Femur (tissue), 1 donor: ENCODE measurements around the gene GIMAP1.
"Not testable (repeated sequence)": the region's sequence is repeated elsewhere in the genome, so short reads cannot be mapped to it uniquely, and the experiment has no call there.

Experiments
- DNase-seq: peaks from one replicate; pipeline ENCODE4 v3.0.0-alpha.2; 2017

GIMAP1 gene

DNA sequence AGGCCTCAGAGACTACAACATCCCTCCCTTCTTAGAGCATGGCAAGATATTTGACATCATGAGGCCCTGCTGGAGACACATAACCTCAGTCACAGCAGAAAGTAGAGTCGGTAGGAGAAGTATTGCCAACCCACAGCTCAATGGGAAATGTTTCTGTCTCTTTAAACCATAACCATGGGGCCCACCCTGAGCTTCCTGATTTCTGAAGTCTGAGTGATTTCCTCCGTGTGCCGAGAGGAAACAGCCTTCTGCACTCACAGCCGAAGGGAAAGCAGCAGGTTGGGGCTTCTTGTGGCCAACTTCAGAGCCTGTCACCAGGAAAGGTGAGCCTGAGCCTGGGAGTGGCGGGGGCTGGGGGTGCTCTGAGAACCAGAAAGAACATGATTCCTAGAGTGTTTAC lies at the start of gene GIMAP1:
Gene GIMAP1 (plus strand): TSS at position 246 of the 400 bp plus-strand sequence. CDS start 2,435 bp downstream, outside the sequence.
- DNase-seq: peak; percentile 38

DNA sequence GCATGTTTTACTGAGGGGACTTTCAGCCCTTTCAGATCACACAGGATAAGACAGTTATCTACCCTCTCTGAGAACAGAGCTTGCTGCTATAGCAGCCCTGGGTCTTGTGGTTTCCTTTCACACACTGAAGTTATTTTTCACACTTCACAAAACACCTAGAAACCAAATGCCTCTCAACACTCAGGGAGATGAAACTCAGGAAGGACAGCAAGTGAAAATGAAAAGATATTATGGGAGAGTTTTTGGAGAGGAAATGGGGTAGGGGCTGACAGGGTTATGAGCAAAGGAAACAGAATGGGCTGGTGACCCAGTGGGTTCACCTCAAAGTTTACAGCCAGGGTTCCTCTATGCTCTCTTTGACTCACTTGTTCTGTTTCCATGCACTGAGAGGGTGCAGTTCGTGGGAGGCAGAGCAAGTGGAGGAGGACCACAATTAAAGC lies 47.9 kb upstream of the GIMAP1 start:
- no peak for DNase-seq

DNA sequence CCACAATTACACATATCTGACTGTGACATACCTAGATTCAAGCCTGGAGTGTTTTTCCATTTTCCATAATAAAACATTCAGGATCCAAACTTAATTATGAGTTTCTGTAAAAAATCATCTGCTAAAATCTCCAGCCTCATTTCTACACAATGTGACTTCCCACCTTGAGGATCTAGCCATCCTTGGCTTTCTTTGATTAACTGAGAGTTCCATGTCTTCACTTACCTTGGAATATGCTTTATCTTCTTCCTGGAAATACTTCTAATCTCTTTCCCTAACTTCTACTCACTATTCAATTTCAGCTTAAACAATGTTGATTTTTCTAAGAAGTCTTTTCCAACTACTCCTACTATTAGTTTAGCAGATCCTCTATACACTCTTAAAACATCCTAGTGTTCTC lies 47.4 kb upstream of the GIMAP1 start:
- no peak for DNase-seq

DNA sequence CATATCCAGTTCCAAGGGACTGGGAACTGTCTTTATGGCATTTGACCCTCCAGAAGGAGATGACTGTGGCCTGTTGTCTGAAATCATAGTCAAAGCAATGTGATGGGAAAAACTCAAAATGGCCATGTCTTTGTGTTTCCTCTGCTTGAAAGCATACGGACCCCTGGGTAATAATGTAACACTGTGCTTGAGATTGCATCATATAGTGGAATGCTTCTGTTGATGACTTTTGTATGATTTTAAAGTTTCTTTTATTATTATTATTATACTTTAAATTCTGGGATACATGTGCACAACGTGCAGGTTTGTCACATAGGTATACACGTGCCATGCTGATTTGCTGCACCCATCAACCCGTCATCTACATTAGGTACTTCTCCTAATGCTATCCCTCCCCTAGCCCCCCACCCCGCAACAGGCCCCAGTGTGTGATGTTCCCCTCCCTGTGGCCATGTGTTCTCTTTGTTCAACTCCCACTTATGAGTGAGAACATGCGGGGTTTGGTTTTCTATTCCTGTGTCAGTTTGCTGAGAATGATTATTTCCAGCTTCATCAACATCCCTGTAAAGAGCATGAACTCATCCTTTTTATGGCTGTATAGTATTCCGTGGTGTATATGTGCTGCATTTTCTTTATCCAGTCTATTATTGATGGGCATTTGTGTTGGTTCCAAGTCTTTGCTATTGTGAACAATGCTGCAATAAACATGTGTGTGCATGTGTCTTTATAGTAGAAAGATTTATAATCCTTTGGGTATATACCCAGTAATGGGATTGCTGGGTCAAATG lies 44.4 kb upstream of the GIMAP1 start:
- DNase-seq: not testable (repeated sequence)

DNA sequence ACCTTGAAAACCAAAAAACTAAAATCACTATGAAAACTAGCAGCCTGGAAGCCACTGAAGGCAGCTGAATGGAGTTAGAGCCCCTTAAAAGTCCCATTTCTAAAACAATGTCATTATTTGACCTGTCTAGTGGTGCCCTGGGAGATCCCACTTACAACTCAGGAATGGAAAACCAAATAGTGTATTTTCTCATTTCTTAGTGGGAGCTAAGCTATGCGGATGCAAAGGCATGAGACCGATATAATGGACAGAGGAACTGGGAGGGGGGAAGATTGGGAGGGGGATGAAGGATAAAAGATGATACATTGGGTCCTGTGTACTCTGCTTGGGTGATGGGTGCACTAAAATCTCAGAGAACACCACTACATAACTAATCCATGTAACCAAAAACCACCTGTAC lies 40.7 kb upstream of the GIMAP1 start:
- DNase-seq: no peak

DNA sequence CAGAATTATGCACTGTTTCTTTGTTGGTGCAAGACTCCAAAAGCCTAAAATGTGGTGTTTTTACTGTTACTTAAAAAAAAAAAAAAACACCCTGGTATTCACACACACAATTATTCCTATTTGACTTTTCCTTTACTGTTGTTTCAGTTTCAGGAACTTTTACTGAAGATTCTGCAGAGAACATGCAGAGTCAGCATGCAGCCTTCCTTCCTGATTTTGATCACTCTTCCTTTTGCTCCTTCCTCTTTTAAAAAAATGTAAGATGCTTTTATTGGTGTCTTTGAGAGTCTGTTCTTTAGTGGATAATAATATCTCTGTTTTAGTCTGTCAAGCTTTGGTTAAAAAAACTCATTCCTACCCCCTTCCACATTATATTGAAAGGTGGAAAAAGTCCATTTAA lies 40.1 kb upstream of the GIMAP1 start:
- DNase-seq: not testable (repeated sequence)

DNA sequence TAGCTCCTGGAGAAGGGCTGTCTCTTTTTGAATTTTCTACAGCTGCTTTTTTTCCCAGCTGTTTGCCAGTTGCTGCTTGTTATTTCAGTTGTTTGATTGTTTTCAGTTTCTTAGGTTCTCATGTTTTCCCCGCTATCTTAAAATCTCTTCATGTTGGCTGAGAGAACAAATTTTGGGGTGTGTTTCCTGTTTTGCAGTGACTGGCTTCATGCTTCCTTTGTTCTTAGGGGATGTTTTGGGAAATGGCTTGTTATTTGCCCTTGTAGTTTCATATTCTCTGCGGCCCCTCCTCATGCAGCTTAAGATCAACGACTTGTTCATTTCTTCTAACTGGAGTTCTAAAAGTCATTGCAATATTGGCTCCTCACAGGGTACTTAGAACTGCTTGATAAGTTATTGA lies 39.6 kb upstream of the GIMAP1 start:
- not testable (repeated sequence) for DNase-seq

DNA sequence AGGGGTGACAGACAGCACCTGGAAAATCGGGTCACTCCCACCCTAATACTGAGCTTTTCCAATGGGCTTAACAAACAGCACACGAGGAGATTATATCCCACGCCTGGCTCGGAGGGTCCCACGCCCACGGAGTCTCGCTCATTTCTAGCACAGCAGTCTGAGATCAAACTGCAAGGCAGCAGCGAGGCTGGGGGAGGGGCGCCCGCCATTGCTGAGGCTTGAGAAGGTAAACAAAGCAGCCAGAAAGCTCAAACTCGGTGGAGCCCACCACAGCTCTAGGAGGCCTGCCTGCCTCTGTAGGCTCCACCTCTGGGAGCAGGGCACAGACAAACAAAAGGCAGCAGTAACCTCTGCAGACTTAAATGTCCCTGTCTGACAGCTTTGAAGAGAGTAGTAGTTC lies 37.8 kb upstream of the GIMAP1 start:
- not testable (repeated sequence) for DNase-seq

DNA sequence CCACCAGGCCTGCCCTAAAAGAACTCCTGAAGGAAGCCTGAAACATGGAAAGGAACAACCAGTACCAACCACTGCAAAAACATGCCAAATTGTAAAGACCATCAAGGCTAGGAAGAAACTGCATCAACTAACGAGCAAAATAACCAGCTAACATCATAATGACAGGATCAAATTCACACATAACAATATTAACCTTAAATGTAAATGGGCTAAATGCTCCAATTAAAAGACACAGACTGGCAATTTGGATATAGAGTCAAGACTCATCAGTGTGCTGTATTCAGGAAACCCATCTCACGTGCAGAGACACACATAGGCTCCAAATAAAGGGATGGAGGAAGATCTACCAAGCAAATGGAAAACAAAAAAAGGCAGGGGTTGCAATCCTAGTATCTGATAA lies 36.0 kb upstream of the GIMAP1 start:
- DNase-seq: not testable (repeated sequence)

DNA sequence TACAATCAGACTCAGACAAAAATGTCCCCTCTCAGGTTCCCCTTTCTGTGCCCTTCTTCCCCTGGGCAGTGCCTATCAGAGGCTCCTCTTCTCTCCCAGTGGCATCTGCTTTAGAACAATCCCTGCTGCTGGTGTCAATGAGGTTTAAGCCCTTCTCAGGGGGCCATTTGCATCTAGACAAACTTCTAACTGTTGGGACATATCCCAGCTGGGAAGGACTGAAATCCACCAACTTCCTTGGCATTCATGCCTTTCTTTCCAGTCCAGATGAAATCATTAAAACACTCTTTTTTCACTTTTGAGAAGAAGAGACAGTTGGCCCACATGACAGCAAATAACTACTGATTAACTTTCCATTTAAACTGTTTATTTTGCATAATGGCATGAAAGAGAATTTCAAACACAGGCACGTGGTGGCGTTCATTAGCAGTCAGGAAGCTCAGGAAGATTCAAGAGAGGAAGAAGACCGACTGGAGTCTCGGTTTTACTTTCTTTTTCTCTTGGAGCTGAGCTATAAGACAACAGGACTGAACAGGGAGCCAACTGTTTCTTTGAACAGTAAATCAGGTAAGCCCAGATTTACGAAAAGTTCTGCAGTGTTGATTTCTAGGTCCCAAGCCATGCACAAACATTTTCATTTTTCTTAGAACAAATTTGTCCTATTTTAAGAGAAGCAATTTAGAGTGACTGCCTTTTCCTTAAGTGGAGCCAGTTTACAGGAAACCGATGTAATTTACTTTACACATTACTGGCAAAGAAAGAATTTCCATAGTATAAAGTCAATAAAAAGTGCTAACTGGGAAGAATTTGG lies 31.0 kb upstream of the GIMAP1 start, which contains the start of gene GIMAP2:
Gene GIMAP2 (plus strand): TSS at position 488 of the 811 bp plus-strand sequence. CDS start 1,354 bp downstream, outside the sequence.
- DNase-seq: no peak

DNA sequence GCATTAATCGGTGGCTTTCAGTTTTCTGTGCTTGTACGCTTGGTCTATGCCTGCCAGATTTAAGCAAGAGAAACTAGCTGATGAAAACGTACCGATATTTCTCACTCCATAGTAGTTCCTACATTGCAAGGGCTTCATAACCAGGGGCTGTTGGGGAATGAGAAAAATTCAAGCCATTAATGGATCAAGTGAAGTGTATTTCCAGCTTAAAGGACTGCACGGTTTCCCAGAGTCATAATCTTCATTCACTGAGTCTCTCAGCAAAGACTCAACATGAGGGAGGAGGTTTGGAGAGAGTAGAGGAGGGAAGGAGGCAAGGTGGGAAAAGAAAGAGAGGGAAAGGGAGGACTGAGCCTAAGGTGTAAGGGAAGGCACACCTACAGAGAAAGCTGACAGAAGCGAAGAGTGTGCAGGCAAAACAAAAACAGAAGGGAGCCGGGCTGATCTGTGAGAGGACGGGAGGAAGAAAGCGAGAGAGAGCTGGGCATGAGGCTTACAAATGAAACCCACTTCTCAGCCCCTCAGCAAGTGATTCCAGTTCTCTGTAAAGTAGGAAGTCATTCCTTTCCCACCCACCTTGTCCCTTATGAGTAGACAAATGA lies 30.3 kb upstream of the GIMAP1 start:
- no peak for DNase-seq

DNA sequence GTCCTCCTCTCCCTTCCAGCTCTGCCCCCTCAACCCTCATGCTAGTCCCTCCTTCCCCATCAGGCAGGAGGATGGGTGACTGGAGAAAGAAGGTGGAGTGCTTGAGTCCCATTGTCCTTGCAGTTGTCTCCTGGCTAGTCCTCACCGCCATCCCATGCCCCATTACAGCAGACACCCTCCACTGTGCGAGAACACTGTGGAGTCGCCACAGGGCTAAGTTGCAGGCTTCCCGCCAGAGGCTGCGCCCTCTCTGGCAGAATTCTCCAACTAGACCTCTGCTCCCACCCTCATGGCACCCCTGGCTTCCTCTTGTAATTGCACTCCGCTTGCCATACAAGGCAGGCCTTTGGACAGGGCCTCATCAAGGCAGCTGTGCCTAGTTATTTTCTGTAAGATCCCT lies 27.8 kb upstream of the GIMAP1 start:
- no peak for DNase-seq

DNA sequence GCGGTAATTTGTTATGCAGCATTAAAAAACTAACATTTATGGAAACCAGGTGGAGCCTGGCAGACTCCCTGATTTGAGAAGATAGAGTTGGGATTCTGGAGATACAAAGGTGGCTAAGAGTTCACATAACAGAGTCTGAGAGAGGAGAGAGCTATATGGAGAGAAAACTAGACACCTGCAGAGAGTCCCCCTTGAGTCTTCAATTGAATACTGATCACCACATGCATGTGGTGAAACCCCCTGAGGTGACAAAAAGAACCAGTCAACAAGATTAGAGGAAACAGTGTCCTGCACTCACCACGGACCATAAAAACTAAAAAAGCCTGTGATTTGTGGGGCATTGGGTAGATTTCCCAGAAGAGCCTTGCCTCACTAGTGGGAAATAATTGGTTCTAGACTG lies 20.8 kb upstream of the GIMAP1 start:
- no peak for DNase-seq

DNA sequence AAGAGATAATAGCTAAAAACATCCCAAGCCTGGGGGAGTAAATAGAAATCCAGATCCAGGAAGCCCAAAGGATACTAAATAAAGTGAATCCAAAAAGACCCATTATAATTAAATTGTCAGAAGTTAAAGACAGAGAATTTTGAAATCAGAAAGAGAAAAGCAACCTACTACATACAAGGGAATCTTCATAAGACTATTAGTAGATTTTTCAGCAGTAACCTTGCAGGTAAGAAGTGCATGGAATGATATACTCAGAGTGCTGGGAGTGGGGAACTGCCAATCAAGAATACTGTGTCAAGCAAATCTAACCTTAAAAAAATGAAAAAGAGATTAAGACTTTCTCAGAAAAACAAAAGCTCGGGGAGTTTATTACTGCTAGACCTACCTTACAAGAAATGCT lies 13.2 kb upstream of the GIMAP1 start:
- no peak for DNase-seq

DNA sequence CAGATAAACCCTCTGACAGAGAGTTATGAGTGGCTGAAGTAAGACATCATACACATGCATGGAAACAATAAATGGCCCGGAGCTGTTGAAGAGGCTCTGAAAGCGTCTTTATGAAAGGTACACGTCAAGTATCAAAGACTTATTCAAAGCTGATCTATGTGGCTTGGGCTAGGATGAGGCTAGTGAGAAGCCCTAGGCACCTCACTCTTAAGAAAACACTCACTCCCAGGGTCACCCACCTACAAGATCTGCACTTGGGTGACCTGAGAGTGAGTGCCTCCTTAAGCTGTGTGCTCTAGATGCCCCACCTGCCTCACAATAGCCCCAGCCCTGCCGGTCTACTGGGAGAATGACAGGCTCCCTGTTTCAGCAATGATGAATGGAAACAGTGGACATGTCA lies 1.1 kb upstream of the GIMAP1 start:
- no peak for DNase-seq

DNA sequence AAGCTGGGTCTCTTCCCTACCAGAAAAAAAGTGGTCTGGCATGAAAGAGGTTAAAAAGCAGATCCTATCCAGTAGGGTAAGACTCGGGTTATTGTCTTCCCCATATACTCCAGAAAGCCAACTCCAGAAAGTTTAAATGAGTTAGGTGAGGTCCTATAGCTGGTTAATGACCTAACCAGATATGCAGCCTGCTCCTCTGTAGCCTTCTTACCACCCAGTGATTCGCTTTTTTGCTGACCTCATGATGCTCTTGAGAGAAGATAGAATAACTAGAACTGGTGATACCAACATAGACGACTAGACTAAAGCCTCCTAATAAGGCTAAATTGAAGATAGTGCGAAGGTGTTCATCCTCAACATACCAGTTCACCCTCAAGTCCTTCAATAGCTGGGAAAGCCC lies 675 bp upstream of the GIMAP1 start:
- no peak for DNase-seq

DNA sequence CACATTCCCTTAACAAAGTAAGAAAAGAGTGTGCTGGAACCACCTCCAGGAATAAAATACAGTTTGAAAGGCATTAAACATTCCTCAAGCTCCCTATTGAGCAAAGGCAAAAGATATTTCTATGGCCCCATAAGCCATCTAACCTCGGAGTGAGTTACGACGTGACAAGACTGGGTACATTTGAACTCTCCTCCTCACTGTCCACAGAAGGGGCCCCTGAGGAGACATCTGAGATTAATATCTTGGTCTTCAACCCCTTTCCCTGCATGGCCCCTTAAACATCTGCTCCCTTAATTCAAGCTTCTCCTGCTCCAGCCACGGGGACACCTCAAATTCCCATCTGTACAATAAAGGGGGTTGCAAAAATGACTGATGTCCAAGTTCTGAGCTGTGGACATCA lies 526 bp downstream of the GIMAP1 start:
- DNase-seq: no peak

DNA sequence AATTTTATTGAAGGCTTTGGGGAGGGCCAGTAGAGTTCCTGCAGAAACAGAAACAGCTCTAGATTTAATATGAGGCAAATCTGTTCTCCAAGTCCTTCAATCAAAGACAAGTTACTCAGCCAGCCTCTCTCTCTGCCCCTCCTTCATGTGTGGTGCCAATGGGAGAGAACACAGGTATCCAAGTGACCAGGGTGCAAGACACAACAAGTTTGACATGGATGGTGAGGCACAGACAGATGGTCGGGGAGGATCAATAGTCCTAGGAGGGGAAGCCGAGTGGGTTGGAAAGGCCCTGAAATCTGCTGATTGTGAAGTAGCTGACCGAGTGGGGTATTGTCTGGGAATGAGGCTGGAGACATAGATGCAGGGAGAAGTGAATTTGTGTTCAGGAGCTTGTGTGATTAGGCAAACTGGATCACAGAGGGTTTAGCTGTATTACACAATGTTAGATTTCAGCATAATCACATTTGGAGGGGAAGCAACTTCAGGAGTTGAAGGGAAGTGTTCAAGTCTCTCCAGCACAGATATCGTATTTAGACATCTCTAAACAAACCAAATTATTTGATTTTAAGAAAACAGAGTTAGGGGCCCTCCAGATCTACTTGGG lies 1.5 kb downstream of the GIMAP1 start:
- DNase-seq: no peak

DNA sequence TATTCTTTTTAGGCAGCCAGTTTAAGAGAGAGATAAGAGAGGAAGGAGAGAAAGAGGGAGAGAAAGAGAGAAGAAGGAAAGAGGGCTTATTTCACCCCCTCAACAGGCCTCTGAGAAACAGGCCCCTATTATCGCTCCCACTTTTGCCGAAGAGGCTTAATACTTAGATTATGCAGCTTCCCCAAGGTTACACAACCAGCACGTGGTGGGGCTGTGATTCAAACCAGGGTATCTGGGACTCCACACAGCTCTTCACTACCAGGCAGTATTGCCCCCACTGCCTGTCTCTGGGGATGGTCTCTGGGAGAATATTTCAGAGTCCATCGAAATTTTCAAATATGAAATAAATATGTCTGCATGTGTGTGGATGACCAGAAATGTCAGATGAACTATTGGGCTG lies 3.0 kb downstream of the GIMAP1 start:
- DNase-seq: no peak

DNA sequence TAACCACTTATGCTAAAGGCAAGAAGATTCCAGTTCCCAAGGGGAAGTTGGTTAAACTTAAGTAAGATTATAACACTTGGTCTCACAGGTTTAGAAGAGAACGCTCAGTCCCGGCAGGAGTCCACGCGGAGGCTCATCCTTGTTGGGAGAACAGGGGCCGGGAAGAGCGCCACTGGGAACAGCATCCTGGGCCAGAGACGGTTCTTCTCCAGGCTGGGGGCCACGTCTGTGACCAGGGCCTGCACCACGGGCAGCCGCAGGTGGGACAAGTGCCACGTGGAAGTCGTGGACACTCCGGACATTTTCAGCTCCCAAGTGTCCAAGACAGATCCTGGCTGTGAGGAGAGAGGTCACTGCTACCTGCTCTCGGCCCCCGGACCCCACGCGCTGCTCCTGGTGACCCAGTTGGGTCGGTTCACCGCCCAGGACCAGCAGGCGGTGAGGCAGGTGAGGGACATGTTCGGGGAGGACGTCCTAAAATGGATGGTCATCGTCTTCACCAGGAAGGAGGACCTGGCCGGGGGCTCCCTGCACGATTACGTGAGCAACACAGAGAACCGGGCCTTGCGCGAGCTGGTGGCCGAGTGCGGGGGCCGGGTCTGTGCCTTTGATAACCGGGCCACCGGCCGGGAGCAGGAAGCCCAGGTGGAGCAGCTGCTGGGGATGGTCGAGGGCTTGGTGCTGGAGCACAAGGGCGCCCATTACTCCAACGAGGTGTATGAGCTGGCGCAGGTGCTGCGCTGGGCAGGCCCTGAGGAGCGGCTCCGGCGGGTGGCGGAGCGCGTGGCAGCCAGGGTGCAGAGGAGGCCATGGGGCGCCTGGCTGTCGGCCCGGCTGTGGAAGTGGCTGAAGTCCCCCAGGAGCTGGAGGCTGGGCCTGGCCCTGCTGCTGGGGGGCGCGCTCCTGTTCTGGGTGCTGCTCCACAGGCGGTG lies 3.8 kb downstream of the GIMAP1 start:
- DNase-seq: no peak

DNA sequence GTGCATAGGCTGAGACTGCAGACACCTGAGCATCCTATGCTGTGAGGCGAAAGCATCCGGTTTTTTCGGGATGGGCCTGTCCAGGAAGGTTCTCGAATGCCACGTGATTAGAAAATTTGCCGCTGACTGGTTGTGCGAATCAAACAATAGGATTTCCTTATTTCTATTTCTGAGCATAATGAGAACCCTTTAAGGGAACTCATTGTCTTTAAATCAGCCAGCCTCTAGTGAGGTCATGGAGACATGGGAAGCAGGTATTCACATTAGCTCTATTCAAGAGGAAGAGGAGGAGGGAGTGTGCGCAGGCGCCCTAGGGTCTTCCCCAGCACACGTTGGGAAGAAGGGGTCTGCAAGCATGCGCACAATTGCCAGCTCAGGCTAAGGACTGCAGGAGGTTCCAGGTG lies 5.6 kb downstream of the GIMAP1 start:
- DNase-seq: no peak

DNA sequence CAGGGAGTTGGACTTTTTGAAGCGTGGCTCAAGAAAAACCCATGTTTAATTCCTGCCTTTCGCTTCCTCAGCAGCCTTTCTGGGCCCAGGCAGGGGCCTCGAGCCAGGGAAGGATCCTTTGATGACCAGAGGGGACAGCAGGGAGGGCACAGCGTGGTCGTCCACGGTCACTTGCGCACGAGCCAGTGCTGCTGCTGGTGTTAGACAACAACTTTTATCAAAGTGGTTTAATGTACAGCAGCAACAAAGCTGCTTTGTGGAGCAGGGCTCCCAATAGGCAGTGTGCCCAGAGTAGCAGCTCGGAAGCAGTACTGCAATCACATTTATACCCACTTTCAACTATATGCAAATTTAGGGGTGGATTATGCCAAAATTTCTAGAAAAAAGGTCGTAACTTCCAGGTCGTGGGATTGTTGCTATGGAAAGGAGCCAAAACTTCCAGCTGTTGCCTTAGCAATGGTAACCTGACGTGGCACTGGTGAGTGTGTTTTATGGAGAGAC lies 6.1 kb downstream of the GIMAP1 start:
- DNase-seq: no peak
